ENCODE measurements around the gene CACNA2D3. TPM values are rescaled to one million over a fixed set of nuclear protein-coding genes. Genes with fewer than 3 reads are reported as not detected.

CACNA2D3 gene
- total and polyA plus RNA-seq, 4 donors: 14.1 to 34.5 (median 33.4) TPM

DNA sequence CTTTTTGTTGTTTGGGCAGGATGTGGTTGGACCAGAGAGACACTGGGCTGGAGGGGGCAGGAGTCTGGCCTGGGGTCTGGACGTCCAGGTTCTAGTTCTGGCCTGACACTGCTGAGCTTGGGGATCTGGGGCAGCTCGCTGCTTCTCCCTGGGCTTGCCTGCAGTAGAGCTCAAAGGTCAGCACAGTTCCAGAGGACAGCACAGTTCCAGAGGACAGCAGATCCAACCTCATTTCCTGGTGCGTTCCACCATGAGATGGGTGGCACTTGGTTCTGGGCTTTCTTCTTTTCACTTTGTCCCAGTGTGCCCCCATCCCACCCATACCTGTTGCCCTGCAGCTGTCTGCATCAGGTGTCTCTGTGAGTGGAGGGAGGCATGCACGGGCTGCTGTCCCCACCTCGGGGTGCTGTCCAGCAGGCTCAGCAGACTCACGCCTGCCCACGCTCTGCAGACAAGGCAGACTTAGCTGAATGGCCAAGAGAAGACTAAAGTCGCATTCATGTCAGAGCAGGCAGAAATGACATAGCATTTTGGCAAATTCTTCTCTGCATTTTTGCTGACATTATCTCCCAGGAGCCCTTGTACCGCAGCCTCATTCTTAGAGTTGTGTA lies 16.7 kb downstream of the CACNA2D3 start:
- H3K9me3 ChIP-seq (ENCODE audit: control insufficient read depth, insufficient read depth, low read length): no peaks in the 10 kb centered on the region
- no peaks in the 10 kb centered on the region for H3K36me3 ChIP-seq (ENCODE audit: control insufficient read depth, insufficient read depth, low read length)
- H3K4me1 ChIP-seq (ENCODE audit: control insufficient read depth, insufficient read depth, low read length): peaks cover 24% of the 10 kb centered on the region
- no peaks in the 10 kb centered on the region for H3K27me3 ChIP-seq (ENCODE audit: control insufficient read depth, insufficient read depth, low read length)
- H3K27ac ChIP-seq (ENCODE audit: low read depth, low read length): no peak overlapping the region
- 81% methylated on average over 8 of the region's 9 CpGs for WGBS (ENCODE audit: insufficient coverage)
- no peak overlapping the region for H3K4me3 ChIP-seq (ENCODE audit: low read depth, low read length)
- DNase-seq (ENCODE audit: low read depth in 4 of 6, low spot score in 6 of 6): no peak

DNA sequence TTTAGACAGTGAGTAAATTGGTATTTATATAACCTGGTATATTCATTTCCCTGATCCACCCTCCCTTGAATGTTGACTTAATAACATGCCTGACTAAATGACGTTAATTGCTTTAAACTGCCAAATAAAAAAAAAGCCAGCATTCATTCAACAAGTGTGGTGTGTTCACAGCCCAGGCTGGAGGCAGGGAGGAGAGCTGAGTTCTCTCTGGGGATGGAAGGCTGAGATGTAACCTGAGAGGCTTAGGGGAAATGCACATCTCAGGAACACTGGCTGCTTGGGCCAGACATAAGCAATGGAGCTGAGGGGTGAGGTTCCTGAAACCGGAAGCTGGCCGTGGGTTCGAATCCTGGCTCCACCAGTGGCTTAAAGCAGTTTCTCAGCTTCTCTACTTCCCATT lies 17.3 kb downstream of the CACNA2D3 start:
- no peak for DNase-seq (ENCODE audit: low read depth in 4 of 6, low spot score in 6 of 6)
- H3K4me3 ChIP-seq (ENCODE audit: low read depth, low read length): no peak overlapping the region
- no peaks in the 10 kb centered on the region for H3K9me3 ChIP-seq (ENCODE audit: control insufficient read depth, insufficient read depth, low read length)
- no peaks in the 10 kb centered on the region for H3K36me3 ChIP-seq (ENCODE audit: control insufficient read depth, insufficient read depth, low read length)
- no peak overlapping the region for H3K27ac ChIP-seq (ENCODE audit: low read depth, low read length)
- H3K27me3 ChIP-seq (ENCODE audit: control insufficient read depth, insufficient read depth, low read length): no peaks in the 10 kb centered on the region
- H3K4me1 ChIP-seq (ENCODE audit: control insufficient read depth, insufficient read depth, low read length): peaks cover 18% of the 10 kb centered on the region
- 80% methylated on average over 1 of the region's 4 CpGs for WGBS (ENCODE audit: insufficient coverage)

DNA sequence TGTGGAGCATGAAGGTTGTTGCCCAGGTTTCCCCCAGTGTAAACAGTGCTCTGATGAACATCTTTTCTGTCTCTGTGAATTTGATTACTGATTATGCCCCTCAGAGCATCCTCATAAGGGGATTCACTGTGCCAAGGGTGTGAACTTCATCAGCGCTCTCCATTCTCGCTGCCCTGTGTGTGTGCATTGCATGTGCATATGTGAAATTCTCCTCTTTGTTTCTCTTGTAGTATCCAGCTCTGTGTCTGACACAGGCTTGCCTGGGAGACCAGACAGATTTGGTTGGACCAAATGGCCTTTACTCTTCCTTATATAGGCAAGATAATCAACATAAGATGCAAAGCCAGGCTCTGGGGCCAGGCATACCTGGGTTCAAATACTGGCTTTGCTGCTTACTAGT lies 21.9 kb downstream of the CACNA2D3 start:
- no CpG with 5 or more reads among the region's 2 CpGs for WGBS (ENCODE audit: insufficient coverage)
- H3K4me3 ChIP-seq (ENCODE audit: low read depth, low read length): no peak overlapping the region

DNA sequence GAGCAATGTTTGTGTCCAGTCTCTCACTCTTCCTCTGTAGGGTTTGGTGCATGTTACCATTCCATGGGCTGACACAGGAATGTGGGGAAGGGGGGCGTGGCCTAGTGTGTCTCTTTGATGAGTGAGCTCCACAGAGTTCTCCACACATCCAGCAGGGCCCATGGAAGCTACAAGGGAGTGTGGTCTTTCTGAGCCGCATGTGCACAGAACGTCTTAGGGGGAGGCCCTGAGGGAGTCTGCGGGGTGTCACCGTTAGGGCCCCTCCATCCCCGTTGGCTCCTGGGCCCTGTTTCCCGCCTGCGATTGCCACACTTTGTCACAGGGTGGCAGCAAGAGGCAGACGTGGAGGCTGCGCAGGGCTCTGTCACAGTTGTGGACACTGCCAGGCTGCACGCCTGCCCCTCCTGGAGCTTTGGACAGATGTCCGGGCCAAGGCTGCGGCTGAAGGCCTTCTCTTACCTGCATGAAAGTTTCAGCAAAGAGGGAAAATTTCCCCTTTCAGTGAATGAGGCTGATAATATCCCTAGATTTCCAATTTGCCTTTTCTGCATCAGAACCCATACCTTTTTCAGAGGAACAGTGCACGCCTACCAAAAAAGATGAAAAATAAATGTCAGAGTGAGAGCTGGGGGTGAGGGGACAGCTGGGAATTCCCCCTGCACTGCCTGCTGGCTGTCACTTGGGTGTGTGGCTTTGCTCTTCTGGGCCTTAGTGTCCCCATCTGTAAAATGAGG lies 24.3 kb downstream of the CACNA2D3 start:
- Histone ChIP-seq H3K4me3 (ENCODE audit: low read depth, low read length) (no peak overlapping the region), H3K27me3 (ENCODE audit: control insufficient read depth, insufficient read depth, low read length) (no peaks in the 10 kb centered on the region), H3K4me1 (ENCODE audit: control insufficient read depth, insufficient read depth, low read length) (peaks cover 11% of the 10 kb centered on the region), H3K9me3 (ENCODE audit: control insufficient read depth, insufficient read depth, low read length) (no peaks in the 10 kb centered on the region), H3K27ac (ENCODE audit: low read depth, low read length) (no peak overlapping the region), H3K36me3 (ENCODE audit: control insufficient read depth, insufficient read depth, low read length) (no peaks in the 10 kb centered on the region)
- 7% methylated on average over 12 of the region's 14 CpGs for WGBS (ENCODE audit: insufficient coverage)
- peak in 3 of 6 donors; percentile 42 to 86 (median 78) for DNase-seq (ENCODE audit: low read depth in 4 of 6, low spot score in 6 of 6)

More for the DNA sequence above, 21.9 kb downstream of the CACNA2D3 start:
- Histone ChIP-seq H3K27ac (ENCODE audit: low read depth, low read length) (no peak overlapping the region), H3K4me1 (ENCODE audit: control insufficient read depth, insufficient read depth, low read length) (peaks cover 11% of the 10 kb centered on the region), H3K9me3 (ENCODE audit: control insufficient read depth, insufficient read depth, low read length) (no peaks in the 10 kb centered on the region), H3K27me3 (ENCODE audit: control insufficient read depth, insufficient read depth, low read length) (no peaks in the 10 kb centered on the region), H3K36me3 (ENCODE audit: control insufficient read depth, insufficient read depth, low read length) (no peaks in the 10 kb centered on the region)
- DNase-seq (ENCODE audit: low read depth in 4 of 6, low spot score in 6 of 6): no peak

DNA sequence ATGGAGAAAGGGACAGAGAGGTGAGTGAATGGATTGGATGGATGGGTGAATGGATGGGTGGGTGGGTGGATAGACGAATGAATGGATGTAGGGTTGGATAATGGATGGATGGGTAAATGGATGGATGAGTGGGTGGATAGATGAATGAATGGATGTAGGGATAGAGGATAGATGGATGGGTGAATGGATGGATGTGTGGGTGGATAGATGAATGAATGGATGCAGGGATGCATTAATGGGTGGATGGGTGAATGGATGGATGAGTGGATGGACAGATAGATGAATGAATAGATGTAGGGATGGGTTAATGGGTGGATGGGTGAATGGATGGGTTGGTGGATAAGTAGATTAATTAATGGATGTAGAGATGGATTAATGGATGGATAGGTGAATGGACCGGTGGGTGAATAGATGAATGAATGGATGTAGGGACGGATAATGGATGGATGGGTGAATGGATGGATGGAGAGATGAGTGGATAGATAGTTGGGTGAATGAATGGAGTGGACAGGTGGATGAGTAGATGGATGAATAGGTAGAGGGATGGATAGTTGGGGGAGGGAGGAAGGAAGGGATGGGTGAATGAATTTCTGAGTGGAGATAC lies 28.6 kb downstream of the CACNA2D3 start:
- Histone ChIP-seq H3K36me3 (ENCODE audit: control insufficient read depth, insufficient read depth, low read length) (no peaks in the 10 kb centered on the region), H3K4me3 (ENCODE audit: low read depth, low read length) (no peak overlapping the region), H3K27me3 (ENCODE audit: control insufficient read depth, insufficient read depth, low read length) (peaks cover 2% of the 10 kb centered on the region), H3K4me1 (ENCODE audit: control insufficient read depth, insufficient read depth, low read length) (peaks cover 11% of the 10 kb centered on the region), H3K27ac (ENCODE audit: low read depth, low read length) (no peak overlapping the region), H3K9me3 (ENCODE audit: control insufficient read depth, insufficient read depth, low read length) (no peaks in the 10 kb centered on the region)
- 97% methylated on average over 3 of the region's 3 CpGs for WGBS (ENCODE audit: insufficient coverage)
- no peak for DNase-seq (ENCODE audit: low read depth in 4 of 6, low spot score in 6 of 6)

DNA sequence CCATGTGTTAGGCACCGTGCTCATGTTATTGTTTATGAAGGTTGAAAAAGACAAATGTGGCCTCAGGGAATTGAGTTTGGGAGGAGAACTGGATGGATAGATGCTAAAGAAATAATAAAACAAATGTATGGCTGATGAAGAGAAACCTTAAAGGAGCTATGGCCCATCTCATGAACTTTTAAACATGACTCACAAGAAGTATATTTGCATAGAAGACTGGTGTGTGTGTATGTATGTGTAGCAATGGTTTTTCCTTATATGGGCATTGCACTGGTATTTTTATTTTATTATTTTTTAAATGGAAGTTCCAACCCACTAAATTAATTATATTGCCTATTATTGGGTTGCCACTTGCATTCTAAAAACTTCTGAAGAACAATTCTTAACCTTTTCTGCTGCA lies 31.1 kb downstream of the CACNA2D3 start:
- WGBS (ENCODE audit: insufficient coverage): no CpG with 5 or more reads among the region's 1 CpG
- Histone ChIP-seq H3K4me3 (ENCODE audit: low read depth, low read length) (no peak overlapping the region), H3K9me3 (ENCODE audit: control insufficient read depth, insufficient read depth, low read length) (no peaks in the 10 kb centered on the region), H3K27ac (ENCODE audit: low read depth, low read length) (no peak overlapping the region), H3K36me3 (ENCODE audit: control insufficient read depth, insufficient read depth, low read length) (no peaks in the 10 kb centered on the region), H3K4me1 (ENCODE audit: control insufficient read depth, insufficient read depth, low read length) (no peaks in the 10 kb centered on the region), H3K27me3 (ENCODE audit: control insufficient read depth, insufficient read depth, low read length) (peaks cover 2% of the 10 kb centered on the region)
- no peak for DNase-seq (ENCODE audit: low read depth in 4 of 6, low spot score in 6 of 6)

DNA sequence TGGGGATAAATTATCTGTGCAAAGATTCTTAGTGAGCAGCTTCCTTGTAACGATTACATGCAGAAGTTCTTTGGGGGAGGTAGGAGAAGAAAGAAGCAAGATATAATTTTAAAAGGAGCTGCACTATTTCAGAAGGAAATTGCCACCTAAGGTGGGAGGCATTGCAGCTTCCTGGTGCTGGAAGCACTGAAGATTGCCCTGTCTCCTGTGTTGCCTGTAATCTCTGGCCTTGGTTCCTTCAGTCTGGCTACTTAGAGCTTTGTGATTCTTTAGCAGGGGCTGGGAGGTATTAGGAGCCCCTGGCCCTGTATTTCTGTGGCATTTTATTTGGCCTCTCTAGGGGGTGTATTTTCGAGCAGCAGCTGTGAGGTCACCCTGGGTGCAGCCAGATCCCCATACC lies 35.5 kb downstream of the CACNA2D3 start:
- Histone ChIP-seq H3K4me1 (ENCODE audit: control insufficient read depth, insufficient read depth, low read length) (no peaks in the 10 kb centered on the region), H3K36me3 (ENCODE audit: control insufficient read depth, insufficient read depth, low read length) (no peaks in the 10 kb centered on the region), H3K27ac (ENCODE audit: low read depth, low read length) (no peak overlapping the region), H3K9me3 (ENCODE audit: control insufficient read depth, insufficient read depth, low read length) (no peaks in the 10 kb centered on the region), H3K27me3 (ENCODE audit: control insufficient read depth, insufficient read depth, low read length) (peaks cover 2% of the 10 kb centered on the region), H3K4me3 (ENCODE audit: low read depth, low read length) (no peak overlapping the region)
- WGBS (ENCODE audit: insufficient coverage): 62% methylated on average over 2 of the region's 2 CpGs
- DNase-seq (ENCODE audit: low read depth in 4 of 6, low spot score in 6 of 6): no peak

DNA sequence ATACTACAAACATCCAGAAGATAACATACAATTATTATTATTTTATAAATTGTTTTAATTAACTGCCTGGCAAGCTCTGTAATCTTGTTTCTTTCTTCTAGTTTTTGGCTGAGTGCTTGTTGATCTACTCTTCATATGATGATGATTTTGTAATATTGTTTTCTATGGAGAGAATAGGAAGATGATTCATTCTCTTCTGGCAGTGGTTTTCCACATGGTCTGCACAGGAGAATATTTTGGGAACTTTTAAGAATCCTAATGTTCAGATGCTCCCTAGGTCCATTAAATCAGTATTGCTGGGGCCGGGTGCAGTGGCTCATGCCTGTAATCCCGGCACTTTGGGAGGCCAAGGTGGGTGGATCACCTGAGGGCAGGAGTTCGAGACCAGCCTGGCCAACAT lies 37.6 kb downstream of the CACNA2D3 start:
- H3K9me3 ChIP-seq (ENCODE audit: control insufficient read depth, insufficient read depth, low read length): no peaks in the 10 kb centered on the region
- no peaks in the 10 kb centered on the region for H3K36me3 ChIP-seq (ENCODE audit: control insufficient read depth, insufficient read depth, low read length)
- no peaks in the 10 kb centered on the region for H3K4me1 ChIP-seq (ENCODE audit: control insufficient read depth, insufficient read depth, low read length)
- peaks cover 2% of the 10 kb centered on the region for H3K27me3 ChIP-seq (ENCODE audit: control insufficient read depth, insufficient read depth, low read length)
- H3K4me3 ChIP-seq (ENCODE audit: low read depth, low read length): no peak overlapping the region
- no peak for DNase-seq (ENCODE audit: low read depth in 4 of 6, low spot score in 6 of 6)
- WGBS (ENCODE audit: insufficient coverage): no CpG with 5 or more reads among the region's 3 CpGs
- H3K27ac ChIP-seq (ENCODE audit: low read depth, low read length): no peak overlapping the region

DNA sequence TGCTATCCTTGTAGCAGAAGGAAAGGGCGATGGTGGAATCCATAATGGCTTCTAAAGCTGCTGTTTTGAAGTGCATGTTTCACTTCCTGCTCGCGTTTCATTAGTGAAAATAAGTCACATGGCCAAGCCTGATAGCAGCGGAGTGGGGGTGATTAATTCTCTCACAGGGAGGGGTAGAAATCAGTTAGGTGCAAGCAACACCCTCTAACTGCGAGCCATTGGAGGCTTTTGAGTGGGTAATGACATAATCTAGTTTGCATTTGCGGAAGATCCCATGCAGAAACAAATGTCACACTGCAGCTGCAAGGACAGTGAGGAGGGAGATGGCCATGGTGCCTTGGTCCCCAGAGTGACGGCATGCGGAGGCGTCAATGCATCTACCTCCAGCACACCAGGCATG lies 41.1 kb downstream of the CACNA2D3 start:
- Histone ChIP-seq H3K36me3 (ENCODE audit: control insufficient read depth, insufficient read depth, low read length) (no peaks in the 10 kb centered on the region), H3K27me3 (ENCODE audit: control insufficient read depth, insufficient read depth, low read length) (no peaks in the 10 kb centered on the region), H3K4me3 (ENCODE audit: low read depth, low read length) (no peak overlapping the region), H3K27ac (ENCODE audit: low read depth, low read length) (no peak overlapping the region), H3K9me3 (ENCODE audit: control insufficient read depth, insufficient read depth, low read length) (no peaks in the 10 kb centered on the region), H3K4me1 (ENCODE audit: control insufficient read depth, insufficient read depth, low read length) (no peaks in the 10 kb centered on the region)
- no peak for DNase-seq (ENCODE audit: low read depth in 4 of 6, low spot score in 6 of 6)
- 84% methylated on average over 9 of the region's 9 CpGs for WGBS (ENCODE audit: insufficient coverage)
